Activated CD8-positive, alpha-beta memory T cell treated with anti-CD3 and anti-CD28 coated beads, Interleukin-2, amount 50 U/mL, for 48 hours (primary cell): Measurements from ENCODE around the gene CNOT6.
"Not testable (repeated sequence)": the region's sequence is repeated elsewhere in the genome, so short reads cannot be mapped to it uniquely, and the experiment has no call there.

ENCODE experiments used
- DNase-seq: peaks from one replicate; pipeline ENCODE4 v3.0.0-alpha.2; 2020

Gene CNOT6

GRCh38 chr5:180494060-180494509, at the start of gene CNOT6:
CNOT6 (plus strand) TSS chr5:180494379; CDS start chr5:180529277, 34,898 bp downstream.
- peak; percentile 97 for DNase-seq

GRCh38 chr5:180454752-180455151, 39.4 kb upstream of the CNOT6 start:
- DNase-seq: no peak

GRCh38 chr5:180455872-180456271, 38.3 kb upstream of the CNOT6 start:
- no peak for DNase-seq

- no peak for DNase-seq
Observed at GRCh38 chr5:180456792-180457191, 37.4 kb upstream of the CNOT6 start.

- not testable (repeated sequence) for DNase-seq
Observed at GRCh38 chr5:180458852-180459673, 35.1 kb upstream of the CNOT6 start.

- DNase-seq: not testable (repeated sequence)
Observed at GRCh38 chr5:180459674-180460142, 34.5 kb upstream of the CNOT6 start.

GRCh38 chr5:180460834-180461233, 33.3 kb upstream of the CNOT6 start:
- DNase-seq: no peak

- no peak for DNase-seq
Observed at GRCh38 chr5:180461303-180461702, 32.9 kb upstream of the CNOT6 start.

GRCh38 chr5:180463216-180463900, 30.8 kb upstream of the CNOT6 start:
- DNase-seq: no peak

- DNase-seq: no peak
Observed at GRCh38 chr5:180463916-180464602, 30.1 kb upstream of the CNOT6 start.

- no peak for DNase-seq
Observed at GRCh38 chr5:180464603-180464970, 29.6 kb upstream of the CNOT6 start.

- DNase-seq: not testable (repeated sequence)
Observed at GRCh38 chr5:180465052-180465451, 29.1 kb upstream of the CNOT6 start.

GRCh38 chr5:180466316-180466715, 27.9 kb upstream of the CNOT6 start:
- no peak for DNase-seq

- DNase-seq: no peak
Observed at GRCh38 chr5:180467028-180467975, 26.9 kb upstream of the CNOT6 start.

GRCh38 chr5:180467989-180468731, 26.0 kb upstream of the CNOT6 start:
- no peak for DNase-seq

- no peak for DNase-seq
Observed at GRCh38 chr5:180468732-180469585, 25.2 kb upstream of the CNOT6 start.

GRCh38 chr5:180469586-180469865, 24.7 kb upstream of the CNOT6 start:
- no peak for DNase-seq

- no peak for DNase-seq
Observed at GRCh38 chr5:180469866-180470265, 24.3 kb upstream of the CNOT6 start.

- DNase-seq: no peak
Observed at GRCh38 chr5:180470361-180470760, 23.8 kb upstream of the CNOT6 start.

- DNase-seq: peak; percentile 81
Observed at GRCh38 chr5:180470966-180471582, 23.1 kb upstream of the CNOT6 start.
